ENCODE measurements around the gene C8A.

The C8A gene

DNA sequence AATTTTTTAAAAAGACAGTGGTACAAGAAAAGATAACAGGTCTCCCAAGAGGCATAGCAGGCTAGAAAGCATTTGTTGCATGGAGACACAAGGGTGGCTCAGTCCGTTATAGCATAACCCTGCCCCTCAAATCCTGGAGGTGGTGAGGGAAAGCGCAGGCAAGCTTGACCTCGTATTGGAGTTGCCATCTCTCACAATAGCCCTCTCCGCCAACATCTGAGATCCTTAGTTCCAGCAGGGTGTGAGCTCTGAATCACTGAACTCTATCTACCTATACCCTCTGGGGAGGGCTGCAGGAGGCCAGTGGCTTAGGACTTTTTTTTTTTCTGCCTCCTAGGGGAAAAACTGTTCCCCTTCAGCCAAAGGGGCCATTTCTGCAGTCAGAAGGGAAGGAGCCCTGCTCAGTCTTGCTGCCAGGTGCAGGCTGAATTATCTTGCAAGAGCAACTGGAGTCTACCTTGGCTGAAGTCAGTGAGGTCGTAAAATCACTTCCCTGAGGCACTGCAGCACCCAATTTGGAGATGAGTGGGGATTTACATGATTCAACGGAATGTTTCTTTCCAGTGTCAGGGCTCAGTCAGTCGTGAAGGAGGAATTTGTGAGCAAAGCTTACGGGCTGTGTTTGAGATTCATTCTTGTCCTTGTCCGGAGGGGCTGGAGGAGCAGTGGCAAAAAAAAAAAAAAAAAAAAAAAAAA is 17.2 kb upstream of the C8A start:
- no peak for DNase-seq (ENCODE audit: low read depth)

DNA sequence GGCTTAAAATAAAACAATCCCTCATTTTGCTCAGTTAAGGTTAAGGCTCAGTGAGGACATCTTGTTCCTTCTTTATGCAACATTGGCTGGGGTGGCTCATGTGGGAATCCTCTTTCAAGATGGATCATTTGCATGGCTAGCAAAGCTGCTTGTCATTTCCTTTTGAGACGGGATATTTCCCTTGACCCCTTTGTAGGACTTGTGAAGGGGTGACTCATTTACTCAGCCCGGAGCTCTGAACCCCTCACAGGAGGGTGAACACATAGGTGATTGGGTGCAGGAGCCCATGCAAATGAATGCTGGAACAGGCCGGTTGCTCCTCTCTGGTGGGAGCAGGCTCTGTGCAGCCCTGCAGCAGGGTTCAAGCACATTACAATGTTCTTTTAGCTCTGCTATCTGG is 15.8 kb upstream of the C8A start:
- no peak for DNase-seq (ENCODE audit: low read depth)

DNA sequence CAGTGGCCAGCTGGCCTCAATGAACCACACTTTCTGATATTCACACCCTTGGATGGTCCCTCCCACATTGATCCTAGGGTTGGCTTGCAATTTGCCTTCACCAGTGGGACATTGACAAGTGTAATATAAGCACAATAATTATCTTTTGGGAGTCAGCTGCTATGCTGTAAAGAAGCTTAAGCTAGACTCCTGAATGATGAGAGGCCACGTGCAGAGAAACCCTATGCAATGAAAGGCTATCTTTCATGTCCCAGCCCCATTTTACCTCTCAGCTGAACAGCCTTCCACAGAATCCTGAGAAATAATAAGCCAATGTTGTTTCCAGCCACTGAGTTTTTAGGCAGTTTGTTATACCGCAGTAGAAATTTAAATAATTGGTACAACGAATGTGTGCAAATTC is 11.1 kb upstream of the C8A start:
- no peak for DNase-seq (ENCODE audit: low read depth)

DNA sequence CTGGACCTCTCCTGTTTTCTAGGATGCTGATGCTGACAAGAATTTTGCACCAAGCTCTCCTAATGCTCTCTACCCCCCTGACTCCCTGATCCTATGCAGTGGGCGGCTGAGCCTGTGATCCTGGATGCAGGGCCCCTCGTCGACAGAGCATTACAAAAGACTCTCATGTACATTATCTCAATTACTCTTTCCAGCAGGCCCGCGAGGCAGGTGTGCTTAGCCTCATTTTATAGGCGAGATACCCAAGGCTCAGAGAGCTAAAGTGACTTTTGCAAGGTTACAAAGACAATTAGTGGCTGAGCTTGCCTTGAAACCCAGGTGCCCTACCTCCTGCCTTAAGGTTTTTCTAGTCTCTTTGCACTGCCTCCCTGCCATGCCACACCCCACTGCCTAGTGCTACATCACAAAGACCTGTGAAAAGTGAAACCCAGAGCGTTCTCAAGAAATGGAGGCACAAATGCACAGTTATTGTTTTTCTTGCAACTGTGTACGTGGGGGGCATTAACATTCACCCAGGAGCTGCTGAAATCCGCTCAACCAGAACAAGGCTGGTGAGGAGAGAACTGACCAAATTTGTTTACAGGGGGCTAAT is 10.0 kb upstream of the C8A start:
- DNase-seq (ENCODE audit: low read depth): no peak

DNA sequence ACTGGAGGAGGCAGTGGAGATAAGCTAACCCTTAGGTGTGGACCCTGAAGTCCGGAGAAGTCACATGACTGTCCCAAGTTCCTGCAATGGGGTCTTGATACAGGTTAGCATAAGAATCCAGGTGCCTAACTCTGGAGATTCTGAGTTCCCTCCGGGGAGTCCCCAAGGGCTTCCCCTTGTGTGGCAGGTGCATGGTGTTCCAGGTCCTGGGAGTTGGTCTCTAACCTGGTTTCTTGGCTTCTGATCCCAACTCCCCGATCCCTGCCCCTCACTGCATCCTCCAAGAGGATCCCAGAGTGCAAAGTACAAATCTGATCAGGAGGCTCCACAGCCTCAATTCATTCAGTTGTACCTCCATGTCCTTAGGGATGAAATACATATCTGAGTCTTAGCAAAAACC is 9.3 kb upstream of the C8A start:
- no peak for DNase-seq (ENCODE audit: low read depth)

DNA sequence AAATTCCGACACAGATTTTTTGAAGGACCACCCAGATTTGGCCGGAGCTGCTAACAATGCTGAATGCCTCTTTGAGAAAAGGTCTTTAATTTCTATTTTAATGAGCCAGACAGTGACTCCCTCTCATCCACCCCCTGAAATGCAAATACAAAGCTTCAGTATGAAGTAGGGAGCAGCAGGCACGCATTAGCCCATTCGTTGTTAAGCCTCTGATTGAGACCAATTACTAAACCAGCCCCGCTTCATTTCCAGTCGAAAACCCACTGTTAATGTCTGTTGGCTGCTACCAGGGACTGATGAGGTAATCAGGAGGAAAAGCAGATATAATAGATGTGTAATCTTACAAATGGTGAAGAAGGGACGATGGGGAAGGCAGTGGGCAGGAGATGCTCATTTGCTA is 4.8 kb upstream of the C8A start:
- DNase-seq (ENCODE audit: low read depth): no peak

DNA sequence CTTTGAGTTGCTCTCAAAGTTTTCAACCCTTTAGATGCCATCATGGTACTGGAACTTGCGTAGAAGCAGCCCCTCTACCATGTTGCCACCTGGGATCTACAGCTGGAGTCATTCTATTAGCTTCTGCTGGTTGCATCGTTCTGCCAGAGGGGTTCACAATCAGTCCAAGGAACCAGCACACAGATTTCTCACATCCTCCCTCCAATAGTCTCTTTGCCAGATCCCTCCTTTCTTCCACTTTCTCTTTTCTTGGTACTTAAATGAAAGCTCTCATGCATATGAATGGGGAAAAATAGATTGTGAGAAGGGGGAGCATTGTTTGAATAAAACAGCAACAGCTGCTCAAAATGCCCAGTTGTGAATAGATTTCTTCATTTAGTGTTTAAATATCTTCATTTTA is 4.2 kb upstream of the C8A start:
- DNase-seq (ENCODE audit: low read depth): no peak

DNA sequence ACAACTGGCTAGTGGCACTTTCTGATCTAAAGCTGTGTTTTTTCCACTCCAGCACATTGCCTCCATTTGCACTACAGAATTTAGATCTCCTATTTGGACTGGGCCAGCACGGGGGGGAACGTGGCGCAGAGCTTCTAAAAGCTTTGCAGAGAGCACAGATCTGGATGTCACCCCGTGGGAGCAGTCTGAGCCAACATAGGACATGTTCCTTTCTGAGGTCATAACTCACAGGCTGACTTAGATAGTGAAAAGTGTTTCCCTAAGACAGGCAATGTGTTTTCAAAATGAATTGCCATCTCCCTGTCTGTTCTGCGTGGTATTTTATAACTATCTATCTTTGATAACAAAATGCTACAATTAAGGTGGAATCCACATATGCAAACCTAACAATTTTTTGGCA is 3.7 kb upstream of the C8A start:
- no peak for DNase-seq (ENCODE audit: low read depth)

DNA sequence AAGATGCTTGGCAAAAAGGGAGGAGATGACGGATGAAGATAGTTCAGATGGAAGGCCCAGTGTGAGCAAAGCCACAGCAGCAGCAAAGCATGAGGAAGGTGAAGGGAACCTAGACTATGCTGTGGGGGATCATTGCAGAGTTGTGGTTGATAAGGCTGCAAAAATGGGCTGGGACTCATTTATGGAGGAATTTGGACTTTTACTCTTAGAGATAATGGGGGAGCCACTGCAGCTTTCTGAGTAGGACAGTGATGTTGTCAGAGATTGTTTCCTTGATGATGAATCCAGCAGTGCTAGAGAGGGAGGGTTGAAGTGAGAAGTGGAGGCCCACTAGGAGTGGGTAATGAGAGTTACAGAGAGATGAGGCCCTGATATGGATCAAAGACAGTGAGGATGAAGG is 2.1 kb upstream of the C8A start:
- DNase-seq (ENCODE audit: low read depth): no peak

DNA sequence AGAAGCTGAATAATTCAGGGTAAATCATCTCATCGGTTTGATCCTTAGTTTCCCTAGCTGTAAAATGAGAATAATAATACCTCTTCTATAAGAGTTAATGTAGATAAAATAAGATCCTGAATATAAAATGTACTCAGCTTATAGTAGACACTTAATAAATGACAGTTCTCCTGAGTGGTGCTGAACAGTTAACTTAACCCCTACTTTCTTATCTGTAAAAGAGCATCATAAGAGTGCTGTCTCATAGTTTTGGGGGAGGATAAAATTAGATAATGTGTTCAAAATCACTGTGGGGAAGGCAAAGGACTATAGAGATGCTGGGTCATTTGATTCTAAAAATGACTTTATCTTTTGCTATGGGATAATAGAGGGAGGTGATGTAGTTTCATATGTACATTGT is 593 bp downstream of the C8A start:
- no peak for DNase-seq (ENCODE audit: low read depth)

DNA sequence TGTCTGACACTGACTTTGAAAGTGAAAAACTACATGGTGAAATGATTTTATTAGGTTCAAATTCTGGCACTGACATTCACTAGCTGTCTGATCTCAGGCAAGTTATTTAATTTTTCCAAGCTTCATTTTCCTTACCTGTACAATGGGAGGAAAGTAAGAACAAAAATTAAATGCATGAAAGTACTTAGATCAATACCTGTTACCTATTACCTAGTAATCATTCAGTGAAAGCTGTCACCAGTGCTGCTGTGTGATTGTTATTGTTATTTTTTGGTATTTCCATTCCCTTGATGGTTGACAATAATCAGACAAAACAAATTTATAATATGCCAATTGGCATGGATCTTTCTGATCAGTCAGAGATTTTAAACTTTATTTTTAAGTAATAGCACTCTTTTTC is 1.6 kb downstream of the C8A start:
- DNase-seq (ENCODE audit: low read depth): no peak

DNA sequence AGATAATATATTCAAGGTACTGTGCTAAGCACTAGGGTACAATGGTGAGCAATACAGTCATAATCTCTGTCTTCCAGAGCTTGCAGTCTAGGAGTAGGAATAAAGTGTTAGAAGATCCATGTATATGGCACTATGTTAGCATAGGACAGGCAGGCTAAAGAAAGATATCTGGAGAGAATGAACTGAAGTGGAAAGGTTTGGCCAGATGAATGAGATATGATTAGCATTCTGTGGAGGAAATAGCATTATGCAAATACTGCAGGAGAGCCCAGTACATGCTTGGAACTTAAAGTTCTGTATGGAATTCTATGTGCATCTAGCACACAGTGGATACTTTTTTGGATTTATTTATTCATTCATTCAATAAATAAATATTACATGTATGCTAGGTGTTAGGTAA is 4.7 kb downstream of the C8A start:
- DNase-seq (ENCODE audit: low read depth): no peak

DNA sequence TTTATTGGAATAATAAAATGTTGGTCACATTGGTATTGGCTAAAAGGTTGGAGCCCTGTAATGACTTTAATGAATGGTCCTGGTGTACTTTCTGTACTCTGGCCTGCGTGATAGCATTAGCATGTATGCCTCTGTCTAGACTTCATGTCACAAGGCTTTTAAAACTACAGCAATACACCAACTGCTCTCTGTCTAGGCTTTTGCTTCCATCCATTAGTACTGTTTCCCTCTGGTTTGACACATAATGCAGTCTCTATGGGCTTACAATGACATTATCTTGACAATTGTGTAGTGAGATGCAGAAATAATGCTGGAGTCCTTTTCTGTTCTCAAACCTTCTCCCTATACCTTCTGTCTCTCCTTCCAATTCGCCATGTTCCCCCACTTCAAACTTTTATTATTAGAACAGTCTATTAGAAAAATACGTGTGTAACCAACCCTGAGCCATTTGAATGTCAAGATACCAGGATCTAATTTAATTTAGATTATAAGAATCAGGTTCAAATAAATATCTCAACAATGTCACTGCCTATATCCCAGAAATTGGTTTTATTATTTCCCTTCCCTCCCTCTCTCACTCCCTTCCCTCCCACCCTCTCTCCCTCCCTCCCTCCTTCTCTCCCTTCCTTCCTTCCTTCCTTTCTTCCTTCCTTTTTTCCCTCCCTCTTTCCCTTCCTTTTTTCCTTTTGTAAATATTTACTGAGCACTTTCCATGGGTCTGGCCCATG is 8.8 kb downstream of the C8A start:
- DNase-seq (ENCODE audit: low read depth): no peak

DNA sequence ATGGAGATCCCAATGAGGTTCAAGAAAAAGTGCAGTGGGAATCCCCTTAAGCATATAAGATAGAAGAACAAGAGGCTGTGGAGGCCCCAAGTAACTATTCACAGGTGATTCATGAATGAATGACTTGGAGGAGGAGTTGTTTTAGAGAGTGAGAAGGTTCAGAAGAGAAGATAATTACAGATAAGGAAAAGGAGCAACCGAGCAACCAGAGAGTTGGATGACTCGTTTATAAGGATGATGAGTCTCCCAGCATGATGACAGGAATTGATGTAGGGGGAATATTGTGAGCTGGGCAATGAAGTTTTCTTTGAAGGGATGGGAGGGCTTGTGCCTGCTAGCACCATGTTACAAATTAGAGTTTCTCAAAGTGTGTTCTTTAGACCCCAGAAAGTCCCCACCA is 9.8 kb downstream of the C8A start:
- DNase-seq (ENCODE audit: low read depth): no peak

DNA sequence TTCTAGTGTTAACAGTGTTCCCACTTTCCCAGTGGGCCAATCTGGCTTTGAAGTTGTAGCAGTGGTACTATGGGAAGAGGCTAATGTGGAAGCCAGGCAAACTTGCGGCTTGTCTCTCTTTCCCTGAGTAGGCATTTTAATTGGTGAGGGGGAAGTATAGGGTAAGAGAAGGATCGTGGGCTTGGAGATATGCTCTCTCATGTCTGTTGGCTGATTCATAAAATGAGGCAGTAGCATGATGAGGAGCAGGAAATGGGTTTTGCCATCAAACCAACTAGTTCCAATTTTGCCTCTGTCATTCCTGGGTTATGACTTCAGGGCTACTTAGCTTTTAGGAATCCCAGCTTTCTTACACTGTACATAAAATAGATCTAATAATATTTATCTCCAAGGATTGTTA is 12.1 kb downstream of the C8A start:
- no peak for DNase-seq (ENCODE audit: low read depth)

DNA sequence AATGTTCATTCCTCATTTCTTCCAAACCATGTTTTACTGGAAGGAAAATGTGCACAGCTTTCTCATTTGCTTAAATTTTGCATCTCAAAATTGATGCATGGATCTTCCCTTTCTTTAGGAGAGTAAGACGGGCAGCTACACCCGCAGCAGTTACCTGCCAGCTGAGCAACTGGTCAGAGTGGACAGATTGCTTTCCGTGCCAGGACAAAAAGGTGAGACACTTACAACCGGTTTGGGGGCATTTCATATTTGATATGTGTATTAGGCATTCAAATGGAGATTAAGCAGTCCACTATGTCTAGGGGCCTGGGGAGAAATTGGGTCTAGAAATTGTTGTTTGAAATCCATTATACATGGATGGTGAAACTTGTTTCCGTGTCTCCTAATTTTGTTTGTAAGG is 12.9 kb downstream of the C8A start:
- no peak for DNase-seq (ENCODE audit: low read depth)

DNA sequence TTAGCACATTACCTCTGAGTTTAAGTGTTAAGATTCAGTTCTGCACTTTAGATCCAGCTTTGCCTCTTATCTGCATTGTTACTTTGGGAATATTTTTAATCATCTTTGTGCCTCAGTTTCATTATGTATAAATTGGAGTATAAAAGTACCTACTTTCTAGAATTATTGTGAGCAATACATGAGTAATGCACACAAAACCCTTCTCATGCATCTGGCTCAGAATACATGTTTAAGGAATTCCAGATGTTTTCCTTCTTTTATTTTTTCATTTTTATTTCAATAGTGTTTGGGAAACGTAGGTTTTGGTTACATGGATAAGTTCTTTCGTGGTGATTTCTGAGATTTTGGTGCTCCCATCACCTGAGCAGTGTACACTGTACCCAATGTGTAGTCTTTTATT is 14.2 kb downstream of the C8A start:
- no peak for DNase-seq (ENCODE audit: low read depth)

DNA sequence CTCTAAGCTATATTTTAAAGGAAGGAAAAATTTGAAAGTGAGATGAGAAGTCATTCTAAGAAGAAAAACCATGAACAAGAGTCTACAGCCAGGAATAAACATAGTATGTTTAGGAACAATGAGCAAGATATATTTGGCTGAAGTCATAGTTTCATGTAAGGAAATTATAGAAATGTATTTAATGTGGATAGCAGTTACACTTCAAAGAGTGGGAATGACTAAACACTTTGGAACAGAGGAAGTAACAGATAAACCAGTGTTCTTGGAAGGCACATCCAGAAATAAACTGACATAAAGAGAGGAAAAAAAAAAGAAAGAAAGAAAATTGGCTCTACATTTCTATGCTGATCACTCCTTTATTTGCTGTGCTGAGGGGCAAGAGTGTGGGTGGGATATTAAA is 18.0 kb downstream of the C8A start:
- DNase-seq (ENCODE audit: low read depth): no peak

DNA sequence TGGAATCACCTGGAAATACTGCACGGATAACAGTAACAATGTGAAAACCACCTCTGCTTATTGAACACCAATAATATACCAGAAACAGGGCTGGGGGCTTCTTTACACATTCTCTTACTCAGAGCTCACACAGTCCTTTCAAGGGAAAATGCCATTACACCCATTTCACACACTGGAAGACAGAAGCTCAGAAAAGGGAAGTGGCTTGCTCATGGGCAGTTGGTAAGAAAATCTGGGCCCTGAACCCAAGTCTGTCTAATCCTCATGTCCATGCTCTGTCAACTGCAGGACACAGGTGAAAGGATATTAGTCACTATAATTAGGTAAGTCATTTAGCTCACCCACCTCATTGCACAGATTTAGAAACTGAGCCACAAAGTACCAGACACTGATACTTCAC is 18.6 kb downstream of the C8A start:
- DNase-seq (ENCODE audit: low read depth): no peak

DNA sequence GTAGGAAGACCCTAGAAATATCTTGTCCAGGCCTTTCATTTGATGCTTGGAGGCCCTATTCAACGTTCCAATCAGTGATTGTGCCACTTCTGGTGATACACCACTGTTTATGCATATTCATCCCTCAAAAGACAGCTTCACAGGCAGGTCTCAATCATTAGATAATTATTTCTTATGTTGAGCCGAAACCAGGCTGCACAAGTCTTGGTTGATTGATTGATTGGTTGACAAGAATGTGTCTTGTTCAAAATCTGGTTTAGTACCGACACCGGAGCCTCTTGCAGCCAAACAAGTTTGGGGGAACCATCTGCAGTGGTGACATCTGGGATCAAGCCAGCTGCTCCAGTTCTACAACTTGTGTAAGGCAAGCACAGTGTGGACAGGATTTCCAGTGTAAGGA is 20.1 kb downstream of the C8A start:
- no peak for DNase-seq (ENCODE audit: low read depth)

DNA sequence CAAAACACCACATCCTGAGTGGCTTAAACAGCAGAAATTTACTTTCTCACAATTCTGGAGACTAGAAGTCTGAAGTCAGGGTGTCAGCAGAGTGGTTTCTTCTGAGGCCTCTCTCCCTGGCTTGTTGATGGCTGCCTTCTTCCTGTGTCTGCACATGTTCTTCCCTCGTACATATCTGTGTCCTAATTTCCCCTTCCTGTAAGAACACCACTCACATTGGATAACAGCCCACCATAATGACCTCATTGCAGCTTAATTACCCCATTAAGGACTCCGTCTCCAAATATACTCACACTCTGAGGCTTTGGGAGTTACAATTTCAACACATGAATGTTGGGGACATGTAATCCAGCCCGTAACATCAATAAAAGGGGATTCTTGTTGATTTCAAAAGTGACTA is 23.4 kb downstream of the C8A start:
- DNase-seq (ENCODE audit: low read depth): no peak

DNA sequence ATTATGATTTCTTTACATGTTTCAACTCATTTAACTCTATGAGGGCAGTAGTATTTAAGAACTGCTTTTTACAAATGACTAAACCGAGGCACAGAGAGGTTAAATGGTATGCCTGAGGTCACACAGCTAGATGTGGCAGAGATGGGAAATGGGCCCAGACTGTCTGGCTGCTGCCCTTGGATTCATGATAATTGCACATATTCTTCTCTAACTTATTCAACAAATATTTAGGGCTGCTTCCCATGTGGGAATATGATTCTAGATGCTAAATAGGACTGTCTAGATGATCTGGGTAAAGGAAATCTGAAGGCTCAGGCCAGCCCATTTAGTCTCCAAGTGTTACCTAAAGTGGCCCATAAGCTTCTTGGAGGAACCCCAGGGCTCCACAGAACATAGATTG is 26.2 kb downstream of the C8A start:
- DNase-seq (ENCODE audit: low read depth): no peak

DNA sequence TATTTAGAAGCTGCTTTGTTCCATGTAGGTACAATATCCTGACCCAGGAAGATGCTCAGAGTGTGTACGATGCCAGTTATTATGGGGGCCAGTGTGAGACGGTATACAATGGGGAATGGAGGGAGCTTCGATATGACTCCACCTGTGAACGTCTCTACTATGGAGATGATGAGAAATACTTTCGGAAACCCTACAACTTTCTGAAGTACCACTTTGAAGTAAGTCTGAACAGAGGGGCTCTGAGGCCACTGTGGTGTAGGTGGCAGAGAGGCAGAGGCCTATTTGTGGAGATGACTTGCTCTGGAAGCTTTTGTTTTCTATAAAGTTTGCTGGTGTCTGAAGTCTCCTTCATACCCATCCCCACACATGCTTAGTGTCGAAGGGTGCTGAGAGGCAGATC is 26.8 kb downstream of the C8A start:
- DNase-seq (ENCODE audit: low read depth): no peak

DNA sequence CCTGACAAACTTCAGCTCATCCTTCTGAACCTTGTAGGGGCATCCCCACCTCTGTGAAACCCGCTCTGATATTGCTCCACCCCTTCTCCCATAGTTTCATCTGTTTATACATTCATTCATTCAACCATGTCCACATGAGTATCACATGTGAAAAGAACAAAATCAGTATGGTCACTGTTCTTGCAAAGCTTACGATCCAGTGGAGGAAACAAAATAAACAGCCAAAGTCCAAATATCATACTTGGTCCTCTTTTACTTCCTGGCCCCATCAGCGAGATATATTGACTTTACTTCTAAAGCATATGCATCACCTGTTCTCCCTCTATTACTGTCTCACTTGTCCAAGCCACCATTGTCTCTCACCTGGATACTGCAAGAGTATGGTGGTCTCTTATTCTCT is 35.6 kb downstream of the C8A start:
- DNase-seq (ENCODE audit: low read depth): no peak

Data from HS-27A (cell line).